CMK (cell line): ENCODE data around the gene CLASP2.

Experiments
- DNase-seq: peaks from one replicate; pipeline ENCODE4 v3.0.0-alpha.2; 2010; ENCODE audit warnings: low read depth

The CLASP2 gene

GRCh38 chr3:33636125-33636850 is 81.8 kb downstream of the CLASP2 start:
- no peak for DNase-seq

- no peak for DNase-seq
These were observed 83.8 kb downstream of the CLASP2 start for GRCh38 chr3:33634262-33634661.

DNA sequence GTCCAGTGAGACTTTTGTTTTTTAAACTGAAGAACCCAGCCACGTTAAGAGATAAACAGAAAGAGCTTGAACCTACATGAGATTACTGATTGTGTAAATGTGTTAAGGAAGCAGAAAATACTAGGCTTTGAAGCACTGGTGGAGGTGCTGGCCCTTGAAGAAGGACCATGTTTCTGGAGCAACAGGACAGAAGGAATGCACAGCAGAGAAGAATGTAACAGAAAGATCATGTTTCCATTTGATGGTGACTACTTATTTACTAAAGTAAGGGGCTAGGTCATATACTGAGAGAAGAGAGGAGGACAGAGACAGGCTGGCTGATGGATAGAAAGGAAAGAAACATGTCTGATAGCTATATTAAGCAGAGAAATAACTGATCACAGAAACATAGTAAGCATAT is 88.8 kb downstream of the CLASP2 start:
- no peak for DNase-seq

DNA sequence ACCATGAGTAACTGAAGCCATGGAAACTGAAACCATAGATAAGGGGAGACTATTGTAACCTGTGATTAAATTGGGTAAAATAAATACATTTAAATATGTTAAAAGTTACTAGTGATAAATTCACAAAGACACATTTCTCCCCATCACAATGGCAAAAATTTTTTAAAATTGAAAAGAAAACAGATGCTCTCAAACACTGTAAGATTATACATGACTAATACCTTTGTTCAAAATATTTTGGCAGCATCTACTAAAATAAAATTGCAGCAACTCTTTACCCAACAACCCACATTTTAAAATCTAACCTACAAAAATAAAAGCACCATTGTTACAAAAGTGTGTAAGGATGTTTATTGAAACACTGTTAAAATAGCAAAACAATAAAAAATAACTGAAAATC is 93.3 kb downstream of the CLASP2 start:
- no peak for DNase-seq

- DNase-seq = no peak
These were observed 105.0 kb downstream of the CLASP2 start for GRCh38 chr3:33613041-33613440.

- no peak for DNase-seq
These were observed 105.4 kb downstream of the CLASP2 start for GRCh38 chr3:33612607-33613006.

- no peak for DNase-seq
These were observed 115.2 kb downstream of the CLASP2 start for GRCh38 chr3:33602829-33603228.

GRCh38 chr3:33597257-33597689 is 120.8 kb downstream of the CLASP2 start:
- DNase-seq = no peak

GRCh38 chr3:33592999-33593398 is 125.1 kb downstream of the CLASP2 start:
- no peak for DNase-seq

DNA sequence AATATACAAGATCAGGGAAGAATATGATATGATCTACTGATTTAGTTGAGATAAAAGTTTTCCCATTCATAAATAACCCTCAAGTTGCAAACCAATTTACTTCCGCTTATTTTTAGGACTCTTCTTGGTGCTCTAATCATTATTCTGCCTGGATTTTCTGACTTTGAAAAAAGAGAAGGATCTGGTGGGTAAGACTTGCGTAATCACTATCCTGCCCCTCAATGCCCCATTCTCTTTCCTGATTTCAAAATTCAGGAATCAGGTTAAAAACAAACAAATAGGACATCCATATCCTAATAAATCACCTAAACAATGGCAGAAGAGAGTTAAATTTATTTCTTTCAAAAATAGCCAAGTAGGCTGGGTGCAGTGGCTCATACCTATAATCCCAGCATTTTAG is 127.5 kb downstream of the CLASP2 start:
- DNase-seq = no peak

DNA sequence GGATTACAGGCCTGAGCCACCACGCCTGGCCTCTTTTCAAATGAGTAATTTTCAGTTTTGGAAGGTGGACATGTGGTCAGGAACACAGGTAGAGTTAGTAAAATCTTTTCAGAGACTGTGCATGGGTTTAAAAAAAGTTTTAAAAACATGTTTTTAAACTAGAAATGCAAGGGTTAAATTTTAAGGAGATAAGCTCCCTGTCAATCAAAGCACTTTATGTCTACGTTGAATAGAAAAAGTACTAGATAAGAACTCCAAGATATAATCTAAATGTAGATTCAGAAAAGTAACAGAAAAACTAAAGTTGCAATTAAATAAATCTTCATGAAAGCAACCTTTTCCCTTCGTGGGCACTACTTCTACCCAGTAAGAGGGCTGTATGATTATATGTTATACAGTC is 131.7 kb downstream of the CLASP2 start:
- DNase-seq = no peak

DNA sequence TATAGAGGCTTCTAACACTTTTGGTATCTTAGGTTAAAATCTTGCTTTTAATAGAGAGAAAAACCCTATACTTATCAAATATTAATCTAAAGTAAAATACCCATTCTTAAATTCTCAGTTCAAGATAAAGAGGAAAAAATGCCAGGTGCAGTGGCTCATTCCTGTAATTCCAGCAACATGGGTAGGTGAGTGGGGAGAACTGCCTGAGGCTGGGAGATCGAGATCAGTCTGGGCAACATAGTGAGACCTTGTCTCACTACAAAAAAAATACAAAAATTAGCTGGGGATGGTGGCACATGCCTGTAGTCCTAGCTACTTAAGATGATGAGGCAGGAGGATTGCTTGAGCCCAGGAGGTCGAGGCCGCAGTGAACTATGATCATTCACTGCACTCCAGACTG is 135.8 kb downstream of the CLASP2 start:
- DNase-seq = no peak

GRCh38 chr3:33581666-33582065 is 136.4 kb downstream of the CLASP2 start:
- DNase-seq = no peak

DNA sequence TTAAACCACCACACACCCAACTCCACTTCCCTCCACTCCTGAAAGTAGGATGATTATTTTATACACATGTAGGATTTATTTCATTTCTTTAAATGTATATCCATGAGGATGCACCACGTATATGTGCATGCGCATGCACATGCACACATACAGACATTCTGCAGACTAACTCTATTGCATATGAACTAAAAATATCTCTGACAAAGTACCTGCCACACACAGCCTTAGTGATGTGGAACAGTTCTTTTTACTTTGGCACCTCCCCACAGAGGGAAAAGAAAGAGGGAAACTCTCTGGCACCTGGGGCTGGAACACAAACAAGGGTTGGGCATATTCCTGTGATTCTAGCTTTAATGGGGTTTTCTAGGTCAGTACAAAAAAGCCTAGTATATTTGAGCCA is 138.2 kb downstream of the CLASP2 start:
- DNase-seq = no peak

GRCh38 chr3:33579178-33579510 is 138.9 kb downstream of the CLASP2 start:
- no peak for DNase-seq

DNA sequence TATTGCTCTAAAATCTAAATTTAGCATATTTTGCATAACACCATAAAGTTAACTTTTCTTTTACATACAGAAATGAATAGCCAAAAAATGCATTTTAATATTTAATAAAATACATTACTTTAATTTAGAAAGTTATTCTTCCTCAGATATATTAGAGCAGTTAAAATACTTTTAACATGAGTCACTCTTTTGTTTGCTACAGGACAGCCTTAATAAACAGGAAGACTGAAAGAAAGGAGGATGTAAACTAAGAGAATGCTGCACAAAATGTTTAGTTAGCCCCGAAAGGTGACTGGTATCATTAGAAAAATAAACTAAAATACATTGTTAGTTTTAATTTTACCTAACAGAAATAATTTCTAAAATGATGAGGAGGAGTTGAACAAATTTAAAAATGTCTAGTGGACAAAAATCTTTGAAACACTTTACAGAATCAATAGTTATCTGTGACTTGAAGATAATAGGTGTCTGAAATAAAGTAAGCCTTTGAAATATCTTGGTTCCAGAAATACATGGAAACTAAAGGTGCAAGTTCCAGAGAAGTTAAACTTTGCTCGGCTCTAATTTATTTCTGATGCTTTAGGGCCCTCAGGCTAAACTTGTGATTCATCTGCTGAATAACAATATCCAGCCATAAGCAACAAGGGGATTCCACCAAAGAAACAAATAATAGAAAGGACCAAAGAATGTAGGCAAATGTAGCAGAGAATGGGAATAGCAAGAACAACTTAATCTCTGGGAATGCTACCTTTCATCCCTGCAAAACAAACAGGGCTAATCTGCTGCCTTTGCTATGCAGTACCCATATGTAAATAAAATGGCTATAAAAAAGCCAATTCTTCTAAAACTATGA is 139.5 kb downstream of the CLASP2 start:
- DNase-seq = no peak

GRCh38 chr3:33577588-33577987 is 140.5 kb downstream of the CLASP2 start:
- DNase-seq = no peak

DNA sequence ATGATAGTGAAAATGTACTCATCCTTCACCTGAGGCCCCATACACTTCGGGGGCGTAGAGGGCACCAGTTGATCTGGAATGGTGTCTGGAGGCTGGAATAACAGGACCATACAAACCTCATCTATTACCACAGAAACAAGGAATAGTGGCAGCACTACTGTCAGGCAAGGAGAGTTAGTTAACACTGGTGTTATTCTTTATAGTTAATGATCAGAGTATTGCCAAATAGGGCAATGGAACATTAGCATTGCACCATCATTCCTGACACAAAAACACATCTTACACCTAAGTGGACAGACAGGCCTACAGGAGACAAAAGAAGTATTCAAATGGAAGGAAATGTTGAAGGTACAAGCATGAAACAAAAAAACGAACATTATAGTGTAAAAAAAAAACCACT is 140.9 kb downstream of the CLASP2 start:
- no peak for DNase-seq

- DNase-seq = no peak
These were observed 142.7 kb downstream of the CLASP2 start for GRCh38 chr3:33575311-33575710.

GRCh38 chr3:33557829-33558228 is 160.2 kb downstream of the CLASP2 start:
- DNase-seq = no peak

- no peak for DNase-seq
These were observed 160.8 kb downstream of the CLASP2 start for GRCh38 chr3:33557279-33557678.

DNA sequence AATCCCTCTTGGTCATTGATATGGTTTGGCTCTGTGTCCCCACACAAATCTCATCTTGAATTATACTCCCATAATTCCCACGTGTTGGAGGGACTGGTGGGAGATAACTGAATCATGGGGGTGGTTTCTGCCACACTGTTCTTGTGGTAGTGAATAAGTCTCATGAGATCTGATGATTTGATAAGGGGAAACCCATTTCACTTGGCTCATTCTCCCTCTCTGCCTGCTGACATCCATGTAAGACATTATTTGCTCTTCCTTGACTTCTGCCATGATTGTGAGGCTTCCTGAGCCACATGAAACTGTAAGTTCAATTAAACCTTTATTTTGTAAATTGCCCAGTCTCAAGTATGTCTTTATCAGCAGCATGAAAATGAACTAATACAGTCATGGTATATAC is 171.0 kb downstream of the CLASP2 start:
- DNase-seq = no peak

- no peak for DNase-seq
These were observed 173.9 kb downstream of the CLASP2 start for GRCh38 chr3:33544126-33544525.

GRCh38 chr3:33543601-33544000 is 174.5 kb downstream of the CLASP2 start:
- DNase-seq = no peak
